T-helper 2 cell treated with Interferon-gamma antibody and Interleukin-4, amounts not matched to agents 5 μg/mL and 100 μg/mL, for 36 hours (primary cell): ENCODE data around the gene FOXQ1.

Experiments
- DNase-seq: peaks from one replicate; pipeline ENCODE4 v3.0.0; 2021; ENCODE audit warnings: low spot score
- H3K27ac Mint-ChIP-seq: one replicate; pipeline ENCODE4 v1.8.0; 2021; ENCODE audit warnings: mild to moderate bottlenecking, mixed read lengths
- H3K27me3 Mint-ChIP-seq: one replicate; pipeline ENCODE4 v1.8.0; 2021; ENCODE audit warnings: low read depth, mixed read lengths
- H3K36me3 Mint-ChIP-seq: one replicate; pipeline ENCODE4 v1.8.0; 2021; ENCODE audit warnings: low read depth, mixed read lengths
- H3K4me1 Mint-ChIP-seq: one replicate; pipeline ENCODE4 v1.8.0; 2021; ENCODE audit warnings: low read depth, mixed read lengths
- H3K4me3 Mint-ChIP-seq: one replicate; pipeline ENCODE4 v1.8.0; 2022; ENCODE audit warnings: mild to moderate bottlenecking, moderate library complexity, mixed read lengths
- H3K9me3 Mint-ChIP-seq: one replicate; pipeline ENCODE4 v1.8.0; 2021; ENCODE audit warnings: mixed read lengths

Gene FOXQ1

GRCh38 chr6:1280666-1281300 lies 31.1 kb upstream of the FOXQ1 start:
- Mint-ChIP-seq H3K27me3 (peaks cover 30% of the 10 kb centered on the region), H3K36me3 (no peaks in the 10 kb centered on the region), H3K27ac (no peak overlapping the region)

GRCh38 chr6:1281746-1282145 lies 30.2 kb upstream of the FOXQ1 start:
- H3K27me3 Mint-ChIP-seq = peaks cover 35% of the 10 kb centered on the region
- H3K4me1 Mint-ChIP-seq = peaks cover 13% of the 10 kb centered on the region
- H3K9me3 Mint-ChIP-seq = no peaks in the 10 kb centered on the region
- H3K36me3 Mint-ChIP-seq = no peaks in the 10 kb centered on the region
- H3K27ac Mint-ChIP-seq = no peak overlapping the region
- H3K4me3 Mint-ChIP-seq = no peak overlapping the region
- DNase-seq = no peak

More at GRCh38 chr6:1280666-1281300, 31.1 kb upstream of the FOXQ1 start:
- no peak for DNase-seq
- Mint-ChIP-seq H3K4me3 (no peak overlapping the region), H3K9me3 (no peaks in the 10 kb centered on the region), H3K4me1 (peaks cover 13% of the 10 kb centered on the region)

GRCh38 chr6:1283501-1283900 lies 28.4 kb upstream of the FOXQ1 start:
- Mint-ChIP-seq H3K36me3 (no peaks in the 10 kb centered on the region), H3K27me3 (peaks cover 30% of the 10 kb centered on the region), H3K4me1 (peaks cover 13% of the 10 kb centered on the region), H3K27ac (no peak overlapping the region), H3K4me3 (no peak overlapping the region), H3K9me3 (no peaks in the 10 kb centered on the region)
- no peak for DNase-seq

GRCh38 chr6:1285556-1285955 lies 26.3 kb upstream of the FOXQ1 start:
- H3K9me3 Mint-ChIP-seq = no peaks in the 10 kb centered on the region
- DNase-seq = no peak
- no peak overlapping the region for H3K27ac Mint-ChIP-seq
- peaks cover 13% of the 10 kb centered on the region for H3K4me1 Mint-ChIP-seq
- H3K36me3 Mint-ChIP-seq = no peaks in the 10 kb centered on the region
- H3K4me3 Mint-ChIP-seq = no peak overlapping the region
- H3K27me3 Mint-ChIP-seq = peaks cover 16% of the 10 kb centered on the region

GRCh38 chr6:1285956-1286355 lies 25.9 kb upstream of the FOXQ1 start:
- no peak for DNase-seq
- Mint-ChIP-seq H3K36me3 (no peaks in the 10 kb centered on the region), H3K4me1 (peaks cover 12% of the 10 kb centered on the region), H3K27ac (no peak overlapping the region), H3K4me3 (no peak overlapping the region), H3K27me3 (peaks cover 15% of the 10 kb centered on the region), H3K9me3 (no peaks in the 10 kb centered on the region)

- no peak for DNase-seq
- no peak overlapping the region for H3K4me3 Mint-ChIP-seq
Observed at GRCh38 chr6:1287103-1287591, 24.8 kb upstream of the FOXQ1 start.

GRCh38 chr6:1290086-1290485 lies 21.8 kb upstream of the FOXQ1 start:
- no peaks in the 10 kb centered on the region for H3K9me3 Mint-ChIP-seq
- no peaks in the 10 kb centered on the region for H3K36me3 Mint-ChIP-seq
- H3K27ac Mint-ChIP-seq = no peak overlapping the region
- no peak overlapping the region for H3K4me3 Mint-ChIP-seq
- DNase-seq = no peak
- peaks cover 4% of the 10 kb centered on the region for H3K27me3 Mint-ChIP-seq
- no peaks in the 10 kb centered on the region for H3K4me1 Mint-ChIP-seq

More at GRCh38 chr6:1287103-1287591, 24.8 kb upstream of the FOXQ1 start:
- no peaks in the 10 kb centered on the region for H3K36me3 Mint-ChIP-seq
- H3K4me1 Mint-ChIP-seq = no peaks in the 10 kb centered on the region
- no peaks in the 10 kb centered on the region for H3K9me3 Mint-ChIP-seq
- H3K27me3 Mint-ChIP-seq = peaks cover 13% of the 10 kb centered on the region
- no peak overlapping the region for H3K27ac Mint-ChIP-seq

GRCh38 chr6:1290805-1291204 lies 21.1 kb upstream of the FOXQ1 start:
- no peak overlapping the region for H3K27ac Mint-ChIP-seq

GRCh38 chr6:1291381-1291780 lies 20.5 kb upstream of the FOXQ1 start:
- Mint-ChIP-seq H3K27ac (no peak overlapping the region), H3K9me3 (no peaks in the 10 kb centered on the region), H3K27me3 (peaks cover 6% of the 10 kb centered on the region), H3K4me3 (no peak overlapping the region), H3K36me3 (no peaks in the 10 kb centered on the region), H3K4me1 (no peaks in the 10 kb centered on the region)
- DNase-seq = no peak

More at GRCh38 chr6:1290805-1291204, 21.1 kb upstream of the FOXQ1 start:
- H3K9me3 Mint-ChIP-seq = no peaks in the 10 kb centered on the region
- H3K27me3 Mint-ChIP-seq = peaks cover 8% of the 10 kb centered on the region
- H3K36me3 Mint-ChIP-seq = no peaks in the 10 kb centered on the region
- H3K4me1 Mint-ChIP-seq = no peaks in the 10 kb centered on the region
- H3K4me3 Mint-ChIP-seq = no peak overlapping the region
- no peak for DNase-seq

GRCh38 chr6:1295420-1295819 lies 16.5 kb upstream of the FOXQ1 start:
- no peak for DNase-seq
- no peak overlapping the region for H3K27ac Mint-ChIP-seq
- no peak overlapping the region for H3K4me3 Mint-ChIP-seq
- H3K9me3 Mint-ChIP-seq = no peaks in the 10 kb centered on the region
- H3K27me3 Mint-ChIP-seq = peaks cover 13% of the 10 kb centered on the region
- no peaks in the 10 kb centered on the region for H3K36me3 Mint-ChIP-seq
- H3K4me1 Mint-ChIP-seq = no peaks in the 10 kb centered on the region

- DNase-seq = no peak
- Mint-ChIP-seq H3K27ac (no peak overlapping the region), H3K27me3 (peaks cover 16% of the 10 kb centered on the region), H3K4me1 (no peaks in the 10 kb centered on the region), H3K9me3 (no peaks in the 10 kb centered on the region), H3K4me3 (no peak overlapping the region), H3K36me3 (no peaks in the 10 kb centered on the region)
Observed at GRCh38 chr6:1296079-1296478, 15.8 kb upstream of the FOXQ1 start.

GRCh38 chr6:1296542-1296941 lies 15.4 kb upstream of the FOXQ1 start:
- H3K9me3 Mint-ChIP-seq = no peaks in the 10 kb centered on the region
- no peaks in the 10 kb centered on the region for H3K4me1 Mint-ChIP-seq
- H3K27ac Mint-ChIP-seq = no peak overlapping the region
- no peaks in the 10 kb centered on the region for H3K36me3 Mint-ChIP-seq
- H3K4me3 Mint-ChIP-seq = no peak overlapping the region
- H3K27me3 Mint-ChIP-seq = peaks cover 17% of the 10 kb centered on the region
- no peak for DNase-seq

- H3K9me3 Mint-ChIP-seq = no peaks in the 10 kb centered on the region
- no peak for DNase-seq
Observed at GRCh38 chr6:1297746-1298145, 14.2 kb upstream of the FOXQ1 start.

GRCh38 chr6:1298768-1299167 lies 13.1 kb upstream of the FOXQ1 start:
- Mint-ChIP-seq H3K36me3 (no peaks in the 10 kb centered on the region), H3K4me1 (no peaks in the 10 kb centered on the region), H3K4me3 (no peak overlapping the region), H3K9me3 (no peaks in the 10 kb centered on the region), H3K27me3 (peaks cover 22% of the 10 kb centered on the region), H3K27ac (no peak overlapping the region)
- DNase-seq = no peak

More at GRCh38 chr6:1297746-1298145, 14.2 kb upstream of the FOXQ1 start:
- Mint-ChIP-seq H3K27ac (no peak overlapping the region), H3K36me3 (no peaks in the 10 kb centered on the region), H3K4me1 (no peaks in the 10 kb centered on the region), H3K27me3 (peaks cover 22% of the 10 kb centered on the region), H3K4me3 (no peak overlapping the region)

GRCh38 chr6:1306133-1306532 lies 5.8 kb upstream of the FOXQ1 start:
- H3K36me3 Mint-ChIP-seq = no peaks in the 10 kb centered on the region
- H3K4me1 Mint-ChIP-seq = peaks cover 2% of the 10 kb centered on the region
- DNase-seq = no peak
- no peaks in the 10 kb centered on the region for H3K9me3 Mint-ChIP-seq
- no peak overlapping the region for H3K4me3 Mint-ChIP-seq
- H3K27ac Mint-ChIP-seq = no peak overlapping the region
- peaks cover 57% of the 10 kb centered on the region for H3K27me3 Mint-ChIP-seq
